Measurements from ENCODE around the gene RHBDF2.

DNA sequence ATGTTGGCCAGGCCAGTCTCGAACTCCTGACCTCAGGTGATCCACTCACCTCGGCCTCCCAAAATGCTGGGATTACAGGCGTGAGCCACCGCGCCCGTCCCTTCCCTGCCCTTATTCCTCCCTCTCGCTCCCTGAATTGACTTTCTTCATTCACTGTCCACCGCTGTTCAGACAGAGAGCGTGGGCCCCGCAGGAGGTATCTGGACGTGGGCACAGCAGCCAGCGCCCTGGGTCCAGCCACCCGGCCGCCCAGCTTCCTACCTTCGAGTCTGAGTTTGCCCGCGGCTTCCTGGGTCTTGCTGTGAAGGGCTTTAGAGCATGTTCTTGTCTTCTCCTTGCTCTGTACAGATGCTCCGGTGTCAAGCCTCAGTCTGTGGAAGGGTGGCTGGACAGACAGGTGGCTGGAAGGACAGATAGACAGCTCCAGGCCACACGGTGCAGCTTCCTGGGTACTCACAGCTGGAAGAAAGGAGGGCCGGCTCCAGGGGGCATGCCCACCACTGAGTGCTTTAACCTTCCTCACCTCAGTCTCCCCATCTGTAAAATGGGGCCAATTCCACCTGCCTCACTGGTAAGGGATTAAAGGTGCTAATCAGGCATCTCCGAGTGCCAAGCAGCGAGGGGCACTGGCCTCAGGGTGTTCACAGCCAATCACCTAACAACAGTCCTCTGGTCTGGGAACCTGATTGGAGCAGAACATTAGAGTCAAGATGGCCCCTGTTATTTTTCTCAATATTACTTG, 13.6 kb downstream of the RHBDF2 start:
- TF ChIP-seq, protein P1, sequence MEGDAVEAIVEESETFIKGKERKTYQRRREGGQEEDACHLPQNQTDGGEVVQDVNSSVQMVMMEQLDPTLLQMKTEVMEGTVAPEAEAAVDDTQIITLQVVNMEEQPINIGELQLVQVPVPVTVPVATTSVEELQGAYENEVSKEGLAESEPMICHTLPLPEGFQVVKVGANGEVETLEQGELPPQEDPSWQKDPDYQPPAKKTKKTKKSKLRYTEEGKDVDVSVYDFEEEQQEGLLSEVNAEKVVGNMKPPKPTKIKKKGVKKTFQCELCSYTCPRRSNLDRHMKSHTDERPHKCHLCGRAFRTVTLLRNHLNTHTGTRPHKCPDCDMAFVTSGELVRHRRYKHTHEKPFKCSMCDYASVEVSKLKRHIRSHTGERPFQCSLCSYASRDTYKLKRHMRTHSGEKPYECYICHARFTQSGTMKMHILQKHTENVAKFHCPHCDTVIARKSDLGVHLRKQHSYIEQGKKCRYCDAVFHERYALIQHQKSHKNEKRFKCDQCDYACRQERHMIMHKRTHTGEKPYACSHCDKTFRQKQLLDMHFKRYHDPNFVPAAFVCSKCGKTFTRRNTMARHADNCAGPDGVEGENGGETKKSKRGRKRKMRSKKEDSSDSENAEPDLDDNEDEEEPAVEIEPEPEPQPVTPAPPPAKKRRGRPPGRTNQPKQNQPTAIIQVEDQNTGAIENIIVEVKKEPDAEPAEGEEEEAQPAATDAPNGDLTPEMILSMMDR (IDR thresholded peaks at IDR 0.05) = no peak
- TF ChIP-seq POLR2A (IDR thresholded peaks at IDR 0.05) = no peak

All from testis (tissue), 2 donors.